Measurements from ENCODE around the gene UMAD1.

Gene UMAD1

GRCh38 chr7:7687800-7688199 is 47.2 kb downstream of the UMAD1 start:
- DNase-seq (ENCODE audit: extremely low read depth in 1 of 2, low read depth in 1 of 2), result no peak

GRCh38 chr7:7688310-7688709 is 47.8 kb downstream of the UMAD1 start:
- no peak for DNase-seq (ENCODE audit: extremely low read depth in 1 of 2, low read depth in 1 of 2)

DNA sequence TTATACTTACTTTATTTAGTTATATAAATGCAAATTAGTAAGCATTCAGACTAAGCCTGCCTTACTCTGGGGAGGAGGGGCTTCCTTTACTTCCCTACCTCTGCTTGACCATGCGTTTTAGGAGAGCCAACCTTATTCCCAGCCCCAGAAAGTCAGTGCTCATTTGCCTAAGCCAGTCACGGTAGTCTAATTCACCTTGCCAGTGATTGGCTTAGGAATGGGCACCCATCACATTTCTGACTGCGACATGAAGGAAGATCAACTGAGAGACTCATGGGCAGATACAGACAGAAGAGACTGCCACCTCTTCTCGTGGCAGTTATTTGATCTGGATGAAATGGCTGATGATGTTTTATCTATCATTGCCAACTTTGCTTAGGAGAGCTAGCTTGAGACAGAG is 48.4 kb downstream of the UMAD1 start:
- no peak for DNase-seq (ENCODE audit: extremely low read depth in 1 of 2, low read depth in 1 of 2)

DNA sequence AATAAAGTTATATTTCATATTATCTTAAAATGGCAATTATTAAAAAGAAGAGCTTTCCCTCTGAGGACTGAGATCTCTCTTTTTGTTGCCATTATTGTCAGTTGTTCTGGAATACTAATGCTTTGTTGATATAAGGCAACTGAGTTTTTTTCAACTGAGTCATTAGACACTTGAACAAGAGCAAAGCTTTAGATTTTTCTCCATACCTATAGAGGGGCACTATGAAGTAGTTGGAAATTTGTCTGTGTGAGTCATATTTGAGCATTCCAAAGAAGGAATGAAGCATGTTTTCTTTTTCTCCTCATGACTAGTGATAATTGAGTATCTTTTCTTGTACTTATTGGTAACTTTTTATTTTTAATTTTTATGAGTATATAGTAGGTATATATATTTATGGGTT is 53.3 kb downstream of the UMAD1 start:
- DNase-seq (ENCODE audit: extremely low read depth in 1 of 2, low read depth in 1 of 2), result no peak

GRCh38 chr7:7694542-7694941 is 54.0 kb downstream of the UMAD1 start:
- no peak for DNase-seq (ENCODE audit: extremely low read depth in 1 of 2, low read depth in 1 of 2)

DNA sequence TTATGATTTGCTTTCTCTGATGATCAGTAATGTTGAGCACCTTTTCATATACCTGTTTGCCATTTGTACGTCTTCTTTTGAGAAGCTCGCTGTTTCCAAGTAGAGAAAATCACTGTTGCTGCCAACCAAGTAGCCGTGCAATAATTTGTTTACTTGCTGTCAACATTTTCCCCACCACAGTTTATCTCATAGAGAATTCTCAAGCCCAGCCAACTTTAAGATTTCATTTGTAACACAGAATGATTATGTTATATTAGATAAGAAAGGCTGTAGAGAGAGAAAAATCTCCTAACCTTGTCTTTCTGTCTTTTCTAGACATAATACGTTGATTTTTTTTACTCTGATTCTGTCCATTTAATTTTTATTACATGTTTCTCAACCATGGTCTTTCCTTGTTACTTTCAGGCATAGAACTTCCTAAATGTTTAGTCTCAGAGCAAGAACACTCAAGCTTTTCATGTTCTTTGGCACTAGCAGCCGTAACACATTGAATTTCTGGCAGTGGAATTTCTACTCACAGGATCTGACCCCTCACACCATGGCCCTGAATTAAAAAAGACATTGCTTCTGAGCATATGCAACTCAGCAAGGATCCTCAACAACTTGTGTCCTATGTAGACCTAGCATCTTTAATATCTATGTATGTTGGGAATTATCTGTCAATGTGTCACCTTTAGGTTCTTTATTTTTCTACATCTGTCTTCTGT is 54.7 kb downstream of the UMAD1 start:
- DNase-seq (ENCODE audit: extremely low read depth in 1 of 2, low read depth in 1 of 2), result no peak

DNA sequence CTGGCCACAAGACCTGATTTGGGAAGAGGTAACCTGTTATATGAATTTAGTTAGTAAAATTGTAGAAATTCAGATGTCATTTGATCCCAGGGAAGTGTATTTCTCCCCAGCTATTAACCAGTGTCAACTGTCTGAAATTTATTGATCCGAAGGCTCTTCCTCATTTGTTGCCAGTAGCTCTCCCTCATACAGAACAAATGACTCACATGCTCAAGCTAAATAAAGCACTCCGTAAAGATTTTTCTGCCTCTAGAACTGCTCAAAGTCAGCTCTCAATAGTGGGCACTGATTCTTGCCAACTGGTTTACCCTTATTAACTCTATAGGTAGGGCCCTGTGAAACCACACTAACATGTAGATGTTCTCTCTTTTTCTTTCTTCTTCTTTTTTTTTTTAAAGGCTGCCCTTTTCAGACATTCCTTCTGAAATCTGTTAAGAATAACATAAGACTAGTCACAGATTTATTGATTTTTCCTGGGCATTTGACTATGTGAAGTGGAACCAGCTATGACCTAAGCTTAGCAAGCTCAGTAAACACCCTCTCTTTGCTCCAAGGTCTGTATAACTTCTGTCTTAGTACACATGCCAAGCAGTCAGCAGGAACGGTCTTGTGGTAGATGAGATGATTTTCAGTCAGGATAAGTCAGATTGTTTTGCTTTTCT is 56.0 kb downstream of the UMAD1 start:
- no peak for DNase-seq (ENCODE audit: extremely low read depth in 1 of 2, low read depth in 1 of 2)

- no peak for DNase-seq (ENCODE audit: extremely low read depth in 1 of 2, low read depth in 1 of 2)
Measured at GRCh38 chr7:7698930-7699329, 58.4 kb downstream of the UMAD1 start.

DNA sequence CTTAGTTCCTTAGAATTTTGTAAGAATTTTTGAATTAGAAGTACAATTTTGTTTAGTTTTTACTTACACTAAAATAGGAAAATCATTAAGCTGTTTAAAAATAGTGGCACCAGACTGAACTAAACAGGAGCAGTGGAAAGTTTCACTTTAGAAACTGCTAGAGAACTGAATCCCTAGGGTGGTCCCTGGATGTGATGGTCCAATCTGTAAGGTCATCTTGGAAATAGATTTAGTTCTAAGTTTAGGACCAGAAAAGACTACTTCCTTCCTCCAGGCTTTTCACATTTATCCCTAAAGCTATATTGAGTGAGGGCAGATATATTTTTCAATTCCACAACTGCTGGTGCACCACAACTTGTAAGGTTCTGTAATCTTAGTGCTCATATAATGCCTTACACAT is 58.8 kb downstream of the UMAD1 start:
- DNase-seq (ENCODE audit: extremely low read depth in 1 of 2, low read depth in 1 of 2), result no peak

DNA sequence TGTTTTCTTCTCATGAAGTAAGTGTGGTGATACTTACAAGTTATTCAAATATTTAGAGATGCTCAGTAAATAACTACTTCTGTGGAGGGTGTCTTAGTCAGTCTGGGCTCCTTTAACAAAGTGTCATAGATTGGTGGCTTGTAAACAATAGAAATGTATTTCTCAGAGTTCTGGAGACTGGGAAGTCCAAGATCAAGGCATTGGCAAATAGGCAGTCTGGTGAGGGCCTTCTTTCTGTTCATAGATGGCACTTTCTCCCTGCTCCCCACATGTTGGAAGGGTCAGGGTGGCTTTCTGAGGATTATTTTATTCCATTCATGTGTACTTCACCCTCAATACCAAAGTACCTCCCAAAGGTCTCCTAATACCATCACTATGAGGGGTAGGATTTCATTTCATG is 59.4 kb downstream of the UMAD1 start:
- no peak for DNase-seq (ENCODE audit: extremely low read depth in 1 of 2, low read depth in 1 of 2)

GRCh38 chr7:7701527-7701926 is 61.0 kb downstream of the UMAD1 start:
- DNase-seq (ENCODE audit: extremely low read depth in 1 of 2, low read depth in 1 of 2), result no peak

GRCh38 chr7:7702826-7703225 is 62.3 kb downstream of the UMAD1 start:
- DNase-seq (ENCODE audit: extremely low read depth in 1 of 2, low read depth in 1 of 2), result no peak

GRCh38 chr7:7703427-7703826 is 62.9 kb downstream of the UMAD1 start:
- no peak for DNase-seq (ENCODE audit: extremely low read depth in 1 of 2, low read depth in 1 of 2)

DNA sequence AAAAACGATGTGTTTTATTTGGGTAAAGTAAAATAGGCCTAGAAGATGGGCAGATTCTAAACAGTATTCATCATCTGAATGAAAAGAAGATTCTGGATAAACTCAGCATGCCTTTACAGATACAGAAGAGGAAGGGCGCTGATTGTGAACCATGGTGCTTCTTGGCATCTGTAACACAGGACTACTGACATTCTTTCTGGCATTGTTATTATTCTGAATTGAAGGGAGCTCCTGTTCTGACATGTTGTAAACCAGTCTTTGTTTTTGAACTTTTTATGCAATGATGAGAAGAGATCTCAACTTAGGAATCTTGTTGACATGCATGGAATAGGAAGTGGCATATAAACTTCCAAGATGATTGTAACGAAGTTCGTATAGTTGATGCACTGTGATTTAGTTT is 64.3 kb downstream of the UMAD1 start:
- no peak for DNase-seq (ENCODE audit: extremely low read depth in 1 of 2, low read depth in 1 of 2)

DNA sequence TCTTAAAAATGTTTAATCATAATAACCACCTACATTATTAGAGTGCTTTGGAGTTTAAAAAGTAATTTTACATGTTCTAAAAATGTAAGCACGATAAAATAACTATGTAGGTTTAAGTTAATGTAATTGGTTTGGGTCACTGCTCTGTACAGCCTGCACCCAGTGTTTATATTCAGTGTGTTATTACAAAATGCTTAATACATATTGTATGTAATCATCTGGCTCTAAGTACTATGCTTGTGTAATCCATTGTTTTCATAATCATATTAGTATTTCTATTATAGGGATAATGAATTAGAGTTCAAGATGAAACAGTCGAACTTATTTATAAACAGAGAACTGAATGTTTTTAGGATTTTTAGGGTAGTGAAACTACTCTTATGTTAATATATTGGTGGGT is 64.8 kb downstream of the UMAD1 start:
- no peak for DNase-seq (ENCODE audit: extremely low read depth in 1 of 2, low read depth in 1 of 2)

DNA sequence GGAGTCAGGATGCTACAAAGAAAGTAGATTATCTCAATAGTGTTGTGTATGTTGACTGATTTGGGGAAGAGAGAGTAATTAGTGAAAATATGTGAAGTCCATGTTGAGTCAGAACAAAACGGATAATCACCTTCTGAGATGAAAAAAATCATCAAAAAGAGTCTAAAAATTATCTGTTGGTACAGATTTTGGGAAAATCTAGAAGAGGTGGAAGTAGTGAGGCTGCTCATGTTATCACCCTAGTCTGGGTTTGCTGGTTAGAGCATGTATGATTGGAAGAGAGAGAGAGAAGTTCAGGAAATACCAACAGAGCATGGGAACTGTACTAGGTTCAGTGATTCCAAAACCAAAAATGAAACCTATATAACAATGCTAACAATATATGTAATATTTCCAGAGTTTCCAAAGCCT is 65.6 kb downstream of the UMAD1 start:
- no peak for DNase-seq (ENCODE audit: extremely low read depth in 1 of 2, low read depth in 1 of 2)

- DNase-seq (ENCODE audit: extremely low read depth in 1 of 2, low read depth in 1 of 2), result no peak
Measured at GRCh38 chr7:7706556-7707172, 66.1 kb downstream of the UMAD1 start.

DNA sequence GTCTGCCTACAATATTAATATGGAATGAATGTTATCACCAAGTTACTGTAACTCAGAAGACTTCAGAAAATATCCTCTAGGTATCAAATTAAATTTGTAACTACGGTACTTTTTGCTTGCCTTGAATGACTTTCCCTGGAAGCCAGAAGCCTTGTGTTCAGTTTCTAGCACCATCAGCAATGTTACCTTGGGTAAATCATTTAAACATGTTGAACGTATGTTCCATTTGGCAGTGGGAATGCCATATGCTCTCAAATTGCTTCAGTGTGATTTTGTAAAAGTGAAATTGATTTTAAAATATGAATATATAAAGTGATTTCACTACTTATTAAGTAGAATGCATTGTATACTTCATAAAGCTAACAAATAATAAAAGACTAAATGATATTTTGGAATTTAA is 66.7 kb downstream of the UMAD1 start:
- no peak for DNase-seq (ENCODE audit: extremely low read depth in 1 of 2, low read depth in 1 of 2)

DNA sequence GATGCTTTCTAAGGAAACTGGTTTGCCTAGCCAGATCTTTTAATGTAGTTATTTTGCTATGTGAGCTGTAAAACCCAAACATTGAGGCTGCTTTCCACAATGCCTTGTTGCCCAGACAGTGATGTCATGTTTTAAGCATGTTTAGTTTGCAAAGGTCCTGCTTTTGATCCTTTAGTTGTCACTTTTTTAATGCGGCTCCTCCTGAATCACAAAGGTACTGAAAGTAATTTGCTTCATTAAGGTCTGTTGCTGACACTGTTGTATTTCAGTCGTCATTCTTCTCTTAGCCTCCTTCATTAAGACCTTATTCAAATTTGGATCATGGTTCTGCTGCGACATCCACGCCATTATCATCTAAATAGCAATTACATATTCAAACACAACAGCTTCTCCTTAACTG is 67.3 kb downstream of the UMAD1 start:
- no peak for DNase-seq (ENCODE audit: extremely low read depth in 1 of 2, low read depth in 1 of 2)

GRCh38 chr7:7709291-7709690 is 68.7 kb downstream of the UMAD1 start:
- DNase-seq (ENCODE audit: extremely low read depth in 1 of 2, low read depth in 1 of 2), result no peak

DNA sequence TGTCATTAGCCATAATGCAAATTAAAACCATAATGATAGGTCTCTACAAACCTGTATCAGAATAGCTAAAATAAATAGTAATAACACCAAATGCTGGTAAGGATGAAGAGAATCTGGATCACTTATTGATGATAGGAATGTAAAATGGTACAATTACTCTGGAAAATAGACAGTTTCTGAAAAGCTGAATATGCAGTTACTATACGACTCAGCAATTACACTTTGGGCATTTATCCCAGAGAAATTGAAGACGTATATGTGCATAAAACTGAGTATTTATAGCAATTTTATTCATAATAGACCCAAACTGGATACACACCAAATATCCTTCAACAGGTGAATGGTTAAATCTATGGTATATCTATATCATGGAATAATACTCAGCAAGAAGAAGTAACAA is 69.9 kb downstream of the UMAD1 start:
- DNase-seq (ENCODE audit: extremely low read depth in 1 of 2, low read depth in 1 of 2), result no peak

DNA sequence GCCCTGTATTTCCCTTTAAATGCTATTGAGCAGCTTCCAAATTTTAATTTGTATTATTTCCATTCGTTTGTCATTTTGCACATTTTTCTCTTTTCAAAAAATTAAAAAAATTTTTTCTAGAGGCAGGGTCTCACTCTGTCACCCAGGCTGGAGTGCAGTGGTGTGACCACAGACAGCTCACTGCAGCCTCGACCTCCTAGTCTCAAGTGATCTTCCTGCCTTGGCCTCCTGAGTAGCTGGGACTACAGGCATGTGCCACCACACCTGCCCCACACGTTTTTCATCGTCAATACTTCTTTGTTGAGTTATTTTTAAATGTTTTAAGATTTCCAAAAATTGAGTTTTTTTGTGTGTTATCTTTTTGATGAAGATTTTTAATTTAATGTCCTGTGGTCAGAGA is 73.2 kb downstream of the UMAD1 start:
- no peak for DNase-seq (ENCODE audit: extremely low read depth in 1 of 2, low read depth in 1 of 2)

Measured in activated CD8-positive, alpha-beta memory T cell treated with anti-CD3 and anti-CD28 coated beads for 1 hour (primary cell).